Ammon's horn (tissue), 1 donor: ENCODE measurements around the gene ZNF787.

ENCODE experiments used
- DNase-seq: peaks from one replicate; pipeline ENCODE4 v3.0.0-alpha.2; 2016; ENCODE audit warnings: low spot score

Gene ZNF787

DNA sequence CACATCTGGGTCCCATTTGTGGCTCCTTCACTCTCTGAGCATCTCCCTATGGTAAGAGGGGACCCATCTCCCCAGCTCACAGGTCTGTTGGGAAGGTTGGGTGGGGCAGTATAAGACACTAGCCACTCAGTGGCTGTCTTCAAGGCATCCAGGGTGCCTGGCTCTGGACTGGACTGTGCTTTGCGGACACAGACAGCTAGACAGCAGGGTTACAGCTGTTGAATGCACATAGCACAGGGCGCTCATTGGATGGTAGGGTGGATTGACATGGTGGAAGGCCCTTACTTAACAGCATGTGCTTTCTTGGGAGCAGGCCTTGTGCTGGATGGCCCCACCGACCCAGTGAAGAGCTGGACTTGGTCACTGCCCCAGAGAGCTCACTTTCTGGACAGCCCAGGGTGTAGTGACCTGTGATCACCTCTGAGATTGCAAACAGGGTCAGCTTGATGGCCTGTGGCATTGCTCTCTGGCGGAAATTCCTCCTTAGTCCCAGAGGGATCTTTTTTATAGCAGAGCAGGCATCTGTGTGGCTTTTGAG, 21.9 kb upstream of the ZNF787 start:
- DNase-seq, result no peak

GRCh38 chr19:56142087-56142787, 21.1 kb upstream of the ZNF787 start:
- no peak for DNase-seq

GRCh38 chr19:56141417-56141993, 20.4 kb upstream of the ZNF787 start:
- no peak for DNase-seq

GRCh38 chr19:56140583-56141416, 19.7 kb upstream of the ZNF787 start, which contains the start of gene ZNF444:
TSS of gene ZNF444 (plus strand) at chr19:56141287. CDS start at chr19:56146912, 5,625 bp downstream.
- peak; percentile 100 for DNase-seq

GRCh38 chr19:56139847-56140582, 18.9 kb upstream of the ZNF787 start:
- DNase-seq, result no peak

GRCh38 chr19:56138069-56138468, 17.0 kb upstream of the ZNF787 start:
- no peak for DNase-seq

DNA sequence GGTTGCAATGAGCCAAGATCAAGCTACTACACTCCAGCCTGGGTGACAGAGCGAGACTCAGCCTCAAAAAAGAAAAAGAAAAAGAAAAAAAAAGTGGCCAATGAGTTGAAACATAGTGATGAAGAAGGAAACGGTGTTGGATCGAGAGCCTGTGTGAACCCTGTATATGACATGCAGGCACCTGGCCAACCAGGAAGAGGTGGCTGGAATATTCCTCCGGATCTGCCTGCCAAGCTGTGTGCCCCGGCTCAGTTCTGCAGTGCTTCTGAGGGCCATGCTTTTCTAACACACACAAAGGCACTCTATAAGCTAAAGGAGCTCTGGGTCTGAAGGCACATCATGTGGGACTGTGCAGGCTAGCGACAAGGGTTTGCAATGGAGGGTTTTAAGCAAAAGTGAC, 16.3 kb upstream of the ZNF787 start:
- no peak for DNase-seq

GRCh38 chr19:56136362-56136761, 15.3 kb upstream of the ZNF787 start:
- DNase-seq, result no peak

- no peak for DNase-seq
These were observed 13.5 kb upstream of the ZNF787 start for GRCh38 chr19:56134654-56134921.

DNA sequence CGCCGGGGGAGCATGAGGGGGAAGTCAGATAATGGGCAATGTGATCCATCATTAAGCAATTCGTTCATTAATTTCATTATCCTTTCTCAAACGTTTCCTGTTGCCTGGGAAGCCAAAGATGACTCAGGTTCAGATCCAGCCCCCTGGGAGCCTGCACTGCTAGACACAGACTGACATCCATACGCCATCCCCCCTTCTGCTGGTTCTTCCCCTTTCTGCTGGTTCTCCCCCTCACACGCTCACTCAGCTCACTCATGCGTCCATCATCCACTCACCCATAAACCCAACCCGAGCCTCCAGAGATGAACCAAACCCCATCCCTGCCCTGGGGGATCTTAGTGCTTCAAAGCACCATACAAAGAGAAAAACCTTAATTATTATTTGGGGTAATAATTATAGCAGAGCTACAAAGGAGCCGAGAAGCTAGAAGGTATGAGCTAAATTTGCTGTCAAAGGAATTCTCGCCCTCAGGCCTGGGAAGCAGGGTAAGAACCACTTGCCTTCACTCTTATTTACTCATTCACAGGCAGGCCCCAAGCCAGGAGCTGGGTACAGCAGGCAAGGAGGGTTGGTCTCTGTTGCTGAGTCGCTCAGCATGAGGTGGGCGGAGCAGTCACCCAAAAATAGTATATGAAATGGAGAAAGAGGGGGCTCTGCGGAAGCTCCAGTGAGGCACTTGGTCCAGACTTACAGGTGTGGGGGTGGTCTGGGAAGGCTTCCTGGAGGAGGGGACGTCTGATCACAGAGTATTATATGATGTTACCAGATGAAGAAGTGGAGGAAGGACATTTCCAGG, 13.0 kb upstream of the ZNF787 start:
- DNase-seq, result no peak

- DNase-seq, result no peak
These were observed 11.3 kb upstream of the ZNF787 start for GRCh38 chr19:56132316-56132822.

DNA sequence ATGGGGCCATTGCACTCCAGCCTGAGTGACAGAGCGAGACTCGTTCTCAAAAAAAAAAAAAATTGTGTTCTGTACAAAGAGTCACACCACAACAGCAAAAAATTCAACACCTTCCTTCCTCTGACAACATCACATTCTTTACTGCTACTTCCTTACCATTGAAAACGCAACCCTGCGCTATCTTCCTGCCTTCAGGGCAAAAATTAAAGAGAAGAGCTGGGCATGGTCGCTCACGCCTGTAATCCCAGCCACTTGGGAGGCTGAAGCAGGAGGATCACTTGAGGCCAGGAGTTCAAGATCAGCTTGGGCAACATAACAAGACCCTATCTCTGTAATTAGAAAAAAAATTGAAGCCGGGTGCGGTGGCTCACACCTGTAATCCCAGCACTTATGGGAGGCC, 10.6 kb upstream of the ZNF787 start:
- no peak for DNase-seq

DNA sequence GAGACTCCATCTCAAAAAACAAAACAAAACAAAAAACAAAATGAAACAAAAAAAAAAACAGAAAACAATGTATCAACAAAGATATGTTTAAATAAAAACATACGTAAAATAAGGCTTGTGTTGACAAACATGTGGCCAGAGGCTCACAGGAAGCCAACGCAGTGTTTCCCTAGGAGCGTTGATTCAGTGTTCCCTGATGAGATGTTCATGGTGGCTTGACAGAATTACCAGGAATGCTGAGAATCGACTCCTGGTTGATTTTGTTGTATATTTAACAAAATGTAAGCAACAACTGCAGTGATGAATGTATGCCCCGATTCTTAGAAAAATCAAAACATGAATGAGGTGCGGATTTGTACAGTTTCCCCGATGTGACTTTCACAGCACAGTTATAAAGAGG, 8.9 kb upstream of the ZNF787 start:
- DNase-seq, result no peak

DNA sequence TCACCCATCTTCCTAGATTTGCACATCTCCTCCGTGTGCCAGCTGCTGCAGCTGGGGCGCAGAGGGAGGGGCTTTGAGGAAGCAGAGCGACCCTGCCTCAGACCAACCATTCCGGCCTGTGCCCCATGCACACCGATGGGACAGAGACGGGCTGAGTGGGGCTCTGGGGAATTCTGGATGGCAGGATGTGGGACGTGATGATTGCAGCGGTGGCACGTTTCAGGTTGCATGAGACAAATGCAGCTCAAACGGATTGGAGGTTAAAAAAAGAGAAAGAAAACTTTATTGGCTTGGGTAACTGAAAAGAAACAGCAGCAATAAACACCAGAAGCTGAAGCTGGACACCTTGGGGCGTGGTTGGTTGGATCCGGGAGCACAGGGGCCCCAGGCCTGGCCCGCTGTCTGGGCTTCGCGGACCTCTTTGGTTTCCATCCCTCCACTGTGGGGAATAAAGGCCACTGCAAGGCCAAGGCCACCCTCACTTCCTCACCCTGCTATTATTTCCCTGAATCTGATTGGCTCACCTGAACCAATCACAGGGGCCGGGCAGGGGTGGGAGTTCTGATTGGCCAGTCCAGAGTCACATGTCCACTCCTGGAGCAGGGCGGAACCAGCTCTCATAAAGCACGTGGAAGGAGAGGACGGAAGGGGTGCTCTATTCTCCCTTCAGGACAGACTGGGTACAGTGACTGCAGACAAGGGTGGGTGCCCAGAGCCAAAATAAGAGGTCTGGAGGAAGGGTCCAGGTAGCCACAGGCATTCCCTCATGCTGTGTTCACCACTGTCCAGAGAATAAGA, 6.1 kb upstream of the ZNF787 start:
- no peak for DNase-seq

GRCh38 chr19:56125806-56126590, 4.9 kb upstream of the ZNF787 start:
- DNase-seq, result no peak

DNA sequence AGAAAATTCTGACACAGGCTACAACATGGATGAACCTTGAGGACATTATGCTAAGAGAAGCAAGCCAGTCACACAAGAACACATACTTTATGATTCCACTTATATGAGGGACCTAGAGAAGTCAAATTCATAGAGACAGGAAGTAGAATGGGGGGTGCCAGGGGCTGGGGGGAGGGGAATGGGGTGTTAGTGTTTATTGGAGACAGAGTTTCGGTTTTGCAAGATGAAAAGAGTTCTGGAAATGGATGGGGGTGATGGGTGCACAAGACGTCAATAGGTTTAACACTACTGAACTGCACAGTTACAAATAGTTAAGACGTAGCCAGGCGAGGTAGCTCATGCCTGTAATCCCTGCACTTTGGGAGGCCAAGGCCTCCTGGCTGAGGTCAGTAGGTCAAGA, 3.5 kb upstream of the ZNF787 start:
- DNase-seq, result no peak

DNA sequence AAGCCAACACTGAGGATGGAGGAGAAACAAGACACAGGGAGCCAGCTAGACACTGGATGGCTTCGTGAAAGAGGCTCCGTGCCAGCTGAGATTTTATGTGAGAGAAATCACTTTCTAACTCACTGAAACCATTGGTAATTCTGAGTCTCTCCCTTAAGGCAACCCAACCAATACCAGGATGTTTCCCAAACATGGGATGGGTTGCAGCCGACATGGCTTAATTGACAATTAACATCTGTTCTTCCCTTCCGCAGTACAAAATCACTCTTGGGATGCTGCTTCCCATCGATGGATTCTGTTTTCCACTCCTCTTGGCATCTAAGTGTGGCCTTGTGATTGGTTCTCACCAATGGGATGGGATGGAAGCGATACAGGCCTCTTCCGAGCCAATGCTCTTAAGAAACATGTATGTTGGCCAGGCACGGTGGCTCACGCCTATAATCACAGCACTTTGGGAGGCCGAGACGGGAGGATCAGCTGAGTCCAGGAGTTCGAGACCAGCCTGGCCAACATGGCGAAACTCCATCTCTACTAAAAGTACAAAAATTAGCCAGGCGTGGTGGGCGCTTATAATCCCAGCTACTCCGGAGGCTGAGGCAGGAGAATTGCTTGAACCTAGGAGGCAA, 2.3 kb upstream of the ZNF787 start:
- DNase-seq, result no peak

- peak; percentile 71 for DNase-seq
These were observed 520 bp downstream of the ZNF787 start for GRCh38 chr19:56120371-56121179.
